RWPE2 (cell line): ENCODE measurements around the gene SFSWAP.

Experiments
- ATAC-seq: fragments of 200-7000 bp; cut with Tn5 transposase; 3 replicates; pipeline ENCODE4 v1.9.1; 2021; ENCODE audit warnings: low read depth
- DNase-seq: peaks from one replicate; pipeline ENCODE4 v3.0.0-alpha.2; 2020; ENCODE audit warnings: low spot score
- H3K27ac ChIP-seq: fragments of 450-650 bp; 2 replicates; pipeline ENCODE4 v1.5.1; 2017; ENCODE audit warnings: mild to moderate bottlenecking; ENCODE audit not compliant: poor library complexity, severe bottlenecking
- H3K27me3 ChIP-seq: fragments of 250-450 bp; sonication (Bioruptor Pico); 2 replicates; pipeline ENCODE4 v1.5.1; 2021; ENCODE audit warnings: mild to moderate bottlenecking, moderate library complexity; ENCODE audit not compliant: insufficient read depth, poor library complexity, severe bottlenecking
- H3K36me3 ChIP-seq: fragments of 250-450 bp; sonication (Bioruptor Pico); 2 replicates; pipeline ENCODE4 v1.5.1; 2020; ENCODE audit warnings: low read depth, mild to moderate bottlenecking, moderate library complexity
- H3K4me1 ChIP-seq: fragments of 250-450 bp; sonication (Bioruptor Pico); 2 replicates; pipeline ENCODE4 v1.5.1; 2021; ENCODE audit warnings: mild to moderate bottlenecking, moderate library complexity; ENCODE audit not compliant: insufficient read depth, poor library complexity, severe bottlenecking
- H3K4me3 ChIP-seq: fragments of 250-450 bp; sonication (Bioruptor Pico); 2 replicates; pipeline ENCODE4 v1.5.1; 2021; ENCODE audit warnings: mild to moderate bottlenecking, moderate library complexity; ENCODE audit not compliant: severe bottlenecking
- H3K9me3 ChIP-seq: fragments of 250-450 bp; sonication (Bioruptor Pico); 2 replicates; pipeline ENCODE4 v1.5.1; 2021; ENCODE audit warnings: mild to moderate bottlenecking, moderate library complexity; ENCODE audit not compliant: severe bottlenecking
- TF ChIP-seq, protein P1 (sequence below): fragments of 450-650 bp; IDR thresholded peaks from one replicate; pipeline ENCODE4 v1.5.1; 2017; ENCODE audit warnings: mild to moderate bottlenecking, moderate library complexity; ENCODE audit not compliant: poor library complexity, severe bottlenecking

The SFSWAP gene

DNA sequence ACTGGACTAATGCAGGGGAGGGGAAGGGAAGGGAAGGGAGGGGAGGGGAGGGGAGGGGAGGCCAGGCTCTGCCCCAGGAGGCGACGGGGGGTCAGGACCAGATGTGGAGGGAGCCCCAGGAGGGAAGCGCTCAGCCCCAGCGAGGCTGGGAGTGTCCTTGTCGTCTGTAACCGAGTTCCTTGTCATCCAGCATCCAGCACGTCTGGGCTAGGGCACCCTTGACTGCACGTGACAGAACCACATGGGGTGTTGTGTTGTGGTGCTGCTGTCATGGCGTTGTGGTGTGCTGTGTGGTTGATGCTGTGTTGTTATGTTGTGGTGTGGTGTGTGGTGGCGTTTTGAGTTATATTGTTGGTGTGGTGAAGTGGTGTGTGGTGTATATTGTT is 28.4 kb upstream of the SFSWAP start:
- no peaks in the 10 kb centered on the region for H3K36me3 ChIP-seq
- no peaks in the 10 kb centered on the region for H3K9me3 ChIP-seq
- no peak overlapping the region for H3K4me3 ChIP-seq
- no peak for ATAC-seq
- TF ChIP-seq, protein P1, sequence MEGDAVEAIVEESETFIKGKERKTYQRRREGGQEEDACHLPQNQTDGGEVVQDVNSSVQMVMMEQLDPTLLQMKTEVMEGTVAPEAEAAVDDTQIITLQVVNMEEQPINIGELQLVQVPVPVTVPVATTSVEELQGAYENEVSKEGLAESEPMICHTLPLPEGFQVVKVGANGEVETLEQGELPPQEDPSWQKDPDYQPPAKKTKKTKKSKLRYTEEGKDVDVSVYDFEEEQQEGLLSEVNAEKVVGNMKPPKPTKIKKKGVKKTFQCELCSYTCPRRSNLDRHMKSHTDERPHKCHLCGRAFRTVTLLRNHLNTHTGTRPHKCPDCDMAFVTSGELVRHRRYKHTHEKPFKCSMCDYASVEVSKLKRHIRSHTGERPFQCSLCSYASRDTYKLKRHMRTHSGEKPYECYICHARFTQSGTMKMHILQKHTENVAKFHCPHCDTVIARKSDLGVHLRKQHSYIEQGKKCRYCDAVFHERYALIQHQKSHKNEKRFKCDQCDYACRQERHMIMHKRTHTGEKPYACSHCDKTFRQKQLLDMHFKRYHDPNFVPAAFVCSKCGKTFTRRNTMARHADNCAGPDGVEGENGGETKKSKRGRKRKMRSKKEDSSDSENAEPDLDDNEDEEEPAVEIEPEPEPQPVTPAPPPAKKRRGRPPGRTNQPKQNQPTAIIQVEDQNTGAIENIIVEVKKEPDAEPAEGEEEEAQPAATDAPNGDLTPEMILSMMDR: no peak
- no peaks in the 10 kb centered on the region for H3K4me1 ChIP-seq
- no peak overlapping the region for H3K27ac ChIP-seq
- DNase-seq: no peak
- H3K27me3 ChIP-seq: no peaks in the 10 kb centered on the region

DNA sequence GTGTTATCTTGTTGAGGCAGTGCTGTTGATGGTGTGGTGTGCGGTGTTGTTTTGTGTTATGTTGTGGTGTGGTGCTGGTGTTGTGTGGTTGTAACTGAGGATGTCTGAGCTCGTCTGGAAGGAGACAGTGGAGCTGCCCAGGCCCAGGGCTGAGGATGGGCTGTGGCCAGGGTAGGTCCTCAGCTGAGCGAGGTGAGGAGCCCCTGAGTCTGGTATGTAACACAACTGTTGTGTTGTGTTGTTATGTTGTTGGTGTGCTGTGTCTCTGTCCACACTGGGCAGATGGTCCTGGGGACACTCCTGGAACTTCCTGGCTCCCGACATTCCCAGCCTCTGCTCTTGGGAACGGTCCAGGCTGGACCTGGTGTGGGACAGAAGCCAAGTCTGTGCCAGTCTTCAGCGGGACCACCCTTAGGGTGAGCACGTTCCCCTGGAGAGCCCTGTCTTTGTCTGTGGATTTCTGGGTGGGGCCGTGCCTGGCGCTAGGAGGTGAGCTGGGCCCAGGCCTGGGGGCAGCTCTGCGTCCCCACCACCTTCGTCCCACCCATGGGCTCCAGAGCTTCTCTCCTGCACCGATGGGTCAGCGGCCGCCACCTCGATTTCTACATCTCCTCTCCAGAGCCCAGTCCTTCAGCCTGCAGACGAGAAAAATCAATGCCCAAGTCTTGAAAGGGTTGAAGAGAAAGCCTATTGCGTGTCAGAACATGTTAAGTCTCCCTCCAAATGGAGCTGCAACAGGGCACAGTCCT is 27.4 kb upstream of the SFSWAP start:
- TF ChIP-seq, protein P1: no peak
- Histone ChIP-seq H3K4me3 (no peak overlapping the region), H3K36me3 (no peaks in the 10 kb centered on the region), H3K27ac (no peak overlapping the region), H3K4me1 (no peaks in the 10 kb centered on the region), H3K9me3 (no peaks in the 10 kb centered on the region), H3K27me3 (no peaks in the 10 kb centered on the region)
- ATAC-seq (peak; percentile 32; the same call in 1 of the 3 replicates), DNase-seq (no peak)

DNA sequence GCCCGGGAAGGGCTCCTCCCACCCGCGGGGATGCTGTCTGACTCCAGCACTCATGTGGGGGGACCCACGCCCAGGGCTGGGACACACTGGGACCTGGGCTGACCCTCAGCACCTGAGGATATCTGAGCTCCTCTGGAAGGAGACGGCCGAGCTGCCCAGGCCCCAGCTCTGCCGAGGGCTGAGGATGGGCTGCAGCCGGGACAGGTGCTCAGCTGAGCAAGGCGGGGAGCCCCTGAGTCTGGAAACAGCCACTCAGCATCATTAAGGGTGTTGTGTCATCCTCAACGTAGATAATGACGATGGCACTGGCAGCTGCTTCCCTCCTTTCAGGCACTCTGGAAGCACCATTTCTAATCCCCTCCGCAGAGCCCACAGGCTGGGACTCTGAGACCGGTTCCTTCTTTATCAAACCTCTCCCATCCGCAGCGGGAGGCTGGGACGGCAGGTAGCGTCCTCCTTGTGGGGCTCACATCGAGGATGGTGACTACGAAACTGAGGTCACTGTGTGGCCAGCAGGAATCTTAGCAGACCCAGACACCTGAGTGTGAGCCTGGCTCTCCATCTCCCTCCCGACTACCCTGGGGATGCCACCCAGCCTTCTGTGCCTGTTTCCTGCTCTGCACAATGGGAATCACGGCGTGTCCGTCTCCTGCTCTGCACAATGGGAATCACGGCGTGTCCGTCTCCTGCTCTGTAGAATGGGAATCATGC is 26.7 kb upstream of the SFSWAP start:
- ATAC-seq: peak; percentile 13; the same call in 1 of the 3 replicates
- TF ChIP-seq, protein P1: no peak
- no peaks in the 10 kb centered on the region for H3K27me3 ChIP-seq
- no peaks in the 10 kb centered on the region for H3K36me3 ChIP-seq
- DNase-seq: peak; percentile 29
- no peaks in the 10 kb centered on the region for H3K4me1 ChIP-seq
- H3K27ac ChIP-seq: no peak overlapping the region
- H3K9me3 ChIP-seq: no peaks in the 10 kb centered on the region
- H3K4me3 ChIP-seq: no peak overlapping the region

DNA sequence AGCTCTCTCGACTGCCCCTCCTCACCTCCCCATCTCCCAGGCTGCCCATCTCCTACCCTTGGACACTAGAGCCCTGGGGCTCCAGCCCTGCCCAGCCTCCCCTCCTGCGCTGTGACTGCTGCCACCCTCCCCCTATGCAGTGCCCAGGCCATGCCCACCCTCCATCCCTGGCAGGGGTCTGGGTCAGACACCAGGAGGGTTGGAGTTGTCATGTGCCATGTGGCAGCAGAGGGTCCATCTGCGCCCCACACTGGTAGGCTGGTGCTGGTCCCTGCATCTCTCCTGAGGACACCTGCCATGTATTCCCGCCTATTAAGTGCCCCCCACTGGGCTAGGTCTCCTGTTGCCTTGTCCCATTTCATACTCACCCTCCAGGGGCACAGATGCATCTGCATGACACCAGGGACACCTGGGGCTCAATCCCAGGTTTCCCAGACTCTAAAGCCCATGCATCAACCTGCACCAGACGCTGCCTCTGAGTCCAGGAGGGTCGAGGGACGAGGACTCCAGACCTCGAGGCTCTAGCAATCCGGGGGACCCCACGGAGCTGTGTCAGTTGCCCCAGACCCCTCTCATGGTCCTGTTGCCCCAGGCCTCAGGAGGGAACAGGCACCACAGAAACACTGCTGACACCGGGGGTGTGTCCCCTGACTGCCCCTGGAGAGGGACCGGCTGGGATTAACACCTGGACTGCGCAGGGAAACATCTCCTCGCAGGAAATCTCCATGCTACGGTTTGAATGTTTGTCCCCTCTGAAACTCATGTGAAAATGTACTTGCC is 23.4 kb upstream of the SFSWAP start:
- Histone ChIP-seq H3K36me3 (no peaks in the 10 kb centered on the region), H3K9me3 (no peaks in the 10 kb centered on the region), H3K27ac (no peak overlapping the region), H3K4me3 (no peak overlapping the region), H3K27me3 (no peaks in the 10 kb centered on the region), H3K4me1 (no peaks in the 10 kb centered on the region)
- peak; percentile 47 for DNase-seq
- no peak for ATAC-seq
- TF ChIP-seq, protein P1: no peak
